SK-N-SH (cell line): ENCODE data around the gene SLC49A3. TPM values are rescaled to one million over a fixed set of nuclear protein-coding genes. Genes with fewer than 3 reads are reported as not detected.

ENCODE experiments used
- CTCF ChIA-PET: fragments of 300-600, 350-600 bp; formaldehyde crosslinking; extraction: SDS; loops from one replicate; lab custom pipeline; 2021; lab: Yijun Ruan, JAX
- POLR2A ChIA-PET: fragments of 350-600 bp; sonication (Branson Sonifier 250); formaldehyde crosslinking; extraction: SDS; loops from one replicate; lab custom pipeline; 2020; ENCODE audit warnings: antibody characterized with exemption, inconsistent platforms; lab: Yijun Ruan, JAX
- DNase-seq: peaks from one replicate; pipeline ENCODE4 v3.0.0; 2012
- H2AFZ ChIP-seq: fragments of 200-600 bp; sonication (generic); 2 replicates; pipeline ENCODE4 v1.8.1; 2016; ENCODE audit warnings: antibody characterized with exemption, mild to moderate bottlenecking, low read depth
- H3F3A ChIP-seq: fragments of 200-600 bp; sonication (generic); replicated peaks from 2 replicates; pipeline ENCODE3; 2016; ENCODE audit warnings: antibody characterized with exemption, mild to moderate bottlenecking; ENCODE audit not compliant: insufficient read depth
- H3K27ac ChIP-seq, 2 experiments: fragments of 200-500 bp in 1 of 2; fragments of 200-600 bp in 1 of 2; sonication (Bioruptor generic) in 1 of 2; sonication (generic), shearing (Covaris generic) in 1 of 2; 2 replicates each; pipeline versions ENCODE4 v1.5.1 to v1.6.1; 2014 to 2016; ENCODE audit warnings: low read depth in 2 of 2, inconsistent platforms in 1 of 2, low read length in 1 of 2, mild to moderate bottlenecking in 1 of 2, mixed read lengths in 1 of 2
- H3K27me3 ChIP-seq: fragments of 200-600 bp; sonication (generic), shearing (Covaris generic); 2 replicates; pipeline ENCODE4 v1.6.1; 2016; ENCODE audit warnings: mixed run types; ENCODE audit not compliant: insufficient read depth
- H3K36me3 ChIP-seq, 2 experiments: fragments of 200-500 bp in 1 of 2; fragments of 200-600 bp in 1 of 2; sonication (Bioruptor generic) in 1 of 2; sonication (generic) in 1 of 2; replicated peaks in 1 of 2; 2 replicates each; pipeline versions ENCODE3 to v1.5.1; 2014 to 2016; ENCODE audit warnings: low read length in 1 of 2, mild to moderate bottlenecking in 1 of 2; ENCODE audit not compliant: insufficient read depth in 2 of 2, control insufficient read depth in 1 of 2
- H3K4me1 ChIP-seq, 2 experiments: fragments of 200-500 bp in 1 of 2; fragments of 200-600 bp in 1 of 2; sonication (Bioruptor generic) in 1 of 2; sonication (generic), shearing (Covaris generic) in 1 of 2; 2 replicates each; pipeline versions ENCODE4 v1.5.1 to v1.6.1; 2014 to 2016; ENCODE audit warnings: low read depth in 1 of 2, low read length in 1 of 2, mixed run types in 1 of 2; ENCODE audit not compliant: insufficient read depth in 2 of 2, control insufficient read depth in 1 of 2
- H3K4me2 ChIP-seq: fragments of 200-600 bp; sonication (generic), shearing (Covaris generic); 2 replicates; pipeline ENCODE4 v1.6.1; 2017; ENCODE audit warnings: mixed run types
- H3K4me3 ChIP-seq, 2 experiments: fragments of 200-500 bp in 1 of 2; fragments of 200-600 bp in 1 of 2; sonication (Bioruptor generic) in 1 of 2; sonication (generic), shearing (Covaris generic) in 1 of 2; 2 replicates each; pipeline versions ENCODE4 v1.5.1 to v1.8.1; 2014 to 2016; ENCODE audit warnings: low read depth in 2 of 2, inconsistent platforms in 1 of 2, low read length in 1 of 2, mild to moderate bottlenecking in 1 of 2, mixed read lengths in 1 of 2, moderate library complexity in 1 of 2
- H3K79me2 ChIP-seq: fragments of 200-600 bp; sonication (generic); 2 replicates; pipeline ENCODE4 v1.8.1; 2017; ENCODE audit warnings: mild to moderate bottlenecking; ENCODE audit not compliant: insufficient read depth
- H3K9ac ChIP-seq: fragments of 200-600 bp; sonication (generic); 2 replicates; pipeline ENCODE4 v1.6.1; 2017; ENCODE audit warnings: mixed run types
- H3K9me2 ChIP-seq: fragments of 200-600 bp; sonication (generic); 2 replicates; pipeline ENCODE4 v1.6.1; 2017; ENCODE audit warnings: mixed run types
- H3K9me3 ChIP-seq: fragments of 200-600 bp; sonication (generic); 2 replicates; pipeline ENCODE4 v1.6.1; 2017; ENCODE audit warnings: mixed run types, mild to moderate bottlenecking, moderate library complexity
- H4K20me1 ChIP-seq: fragments of 200-600 bp; sonication (generic); 2 replicates; pipeline ENCODE4 v1.6.1; 2017; ENCODE audit warnings: mild to moderate bottlenecking, mixed run types; ENCODE audit not compliant: insufficient read depth
- CHD2 ChIP-seq: fragments of 150-350 bp; IDR thresholded peaks from 2 replicates; pipeline ENCODE4 v1.6.1; 2018; ENCODE audit warnings: low read length; ENCODE audit not compliant: partially characterized antibody
- EP300 ChIP-seq, 2 experiments: IDR thresholded peaks; 2 replicates each; pipeline versions ENCODE4 v1.4.0 to v1.6.1; 2012; ENCODE audit warnings: borderline replicate concordance in 1 of 2, low read depth in 1 of 2, low read length in 1 of 2
- FOXJ3 ChIP-seq: sonication (generic); formaldehyde crosslinking; IDR thresholded peaks from 2 replicates; pipeline ENCODE4 v1.5.1; 2020; ENCODE audit warnings: mild to moderate bottlenecking, missing genetic modification reagents
- GABPA ChIP-seq: IDR thresholded peaks from 2 replicates; pipeline ENCODE4 v1.4.0; 2012; ENCODE audit warnings: low read depth, mild to moderate bottlenecking
- MAX ChIP-seq: IDR thresholded peaks from 2 replicates; pipeline ENCODE4 v1.4.0; 2012; ENCODE audit warnings: low read depth
- MEF2A ChIP-seq: IDR thresholded peaks from 2 replicates; pipeline ENCODE4 v1.4.0; 2012; ENCODE audit warnings: low read depth, borderline replicate concordance
- MXI1 ChIP-seq: IDR thresholded peaks from 2 replicates; pipeline ENCODE4 v1.6.1; 2012; ENCODE audit warnings: mild to moderate bottlenecking, low read depth, low read length, improper control_type of control experiment
- NFIC ChIP-seq: IDR thresholded peaks from 2 replicates; pipeline ENCODE4 v1.4.0; 2012; ENCODE audit warnings: borderline replicate concordance
- NRF1 ChIP-seq: IDR thresholded peaks from 2 replicates; pipeline ENCODE4 v1.6.1; 2012; ENCODE audit warnings: low read depth, mild to moderate bottlenecking, low read length
- PBX3 ChIP-seq: IDR thresholded peaks from 2 replicates; pipeline ENCODE4; 2012
- RXRA ChIP-seq: IDR thresholded peaks from 2 replicates; pipeline ENCODE4 v1.4.0; 2012; ENCODE audit warnings: low read depth, mild to moderate bottlenecking, borderline replicate concordance
- SMC3 ChIP-seq: IDR thresholded peaks from 2 replicates; pipeline ENCODE4 v1.6.1; 2012; ENCODE audit warnings: low read depth, low read length, improper control_type of control experiment
- TAF1 ChIP-seq: IDR thresholded peaks from 2 replicates; pipeline ENCODE4 v1.6.1; 2012; ENCODE audit warnings: low read depth, mild to moderate bottlenecking, low read length, moderate library complexity, borderline replicate concordance
- TCF12 ChIP-seq: IDR thresholded peaks from 2 replicates; pipeline ENCODE4 v1.4.0; 2012
- TEAD4 ChIP-seq: IDR thresholded peaks from 2 replicates; pipeline ENCODE4 v1.4.0; 2012; ENCODE audit warnings: mild to moderate bottlenecking, borderline replicate concordance; ENCODE audit not compliant: insufficient read depth
- USF1 ChIP-seq: IDR thresholded peaks from 2 replicates; pipeline ENCODE4 v1.4.0; 2012; ENCODE audit warnings: low read depth, borderline replicate concordance
- WGBS: methylation state at CpG from one replicate; pipeline ENCODE4 v1.1.6; 2017; ENCODE audit warnings: low lambda C conversion rate; 5-methylcytosine and 5-hydroxymethylcytosine counted together
- polyA plus RNA-seq, 3 experiments: library from polyadenylated mRNA; depleted of rRNA; stranded (reverse); fragments of >200 nt; gene quantifications; 2 replicates each; pipeline ENCODE4 v1.2.3, GENCODE V29; 2012

SLC49A3 gene
- polyA plus RNA-seq, 1 of the 3 experiments (the other 2 are of a cell fraction), result 0.05 TPM

GRCh38 chr4:657338-657833, 31.6 kb downstream of the SLC49A3 start:
- 30% methylated on average over 10 of the region's 23 CpGs for WGBS
- TF ChIP-seq SMC3, result no peak
- TF ChIP-seq FOXJ3, result no peak
- TF ChIP-seq NFIC, result no peak
- TF ChIP-seq PBX3, result no peak
- no peak for TF ChIP-seq NRF1
- TF ChIP-seq MAX, result no peak
- TF ChIP-seq GABPA, result no peak
- no peak for TF ChIP-seq CHD2
- no peak for TF ChIP-seq TCF12
- no peak for TF ChIP-seq MXI1
- TF ChIP-seq TEAD4, result no peak
- TF ChIP-seq EP300 (IDR thresholded peaks at IDR 0.05; ENCODE audit: borderline replicate concordance in 1 of 2, low read depth in 1 of 2, low read length in 1 of 2), result no peak
- TF ChIP-seq TAF1, result no peak
- TF ChIP-seq USF1, result no peak
- no peak for TF ChIP-seq MEF2A
- no peak for TF ChIP-seq RXRA
- no peak overlapping the region for H3K9ac ChIP-seq
- H3K4me1 ChIP-seq, result peaks cover 0 to 12% of the 10 kb centered on the region in 2 experiments; a peak in 1 of 4 replicates
- H3K27ac ChIP-seq, result no peak overlapping the region
- H3K9me2 ChIP-seq, result no peaks in the 10 kb centered on the region
- no peak for DNase-seq
- no peaks in the 10 kb centered on the region for H3K9me3 ChIP-seq
- H3K4me3 ChIP-seq, result no peak overlapping the region; a peak in 1 of 4 replicates
- ChIA-PET POLR2A (interaction anchor here (0.7 kb wide), 1 partner anchor 54 kb away, joined by 3 read pairs; no protein-coding TSS in a partner anchor), CTCF (interaction anchor here (1.0 kb wide), 1 partner anchor 27 kb away, joined by 3 read pairs; no protein-coding TSS in a partner anchor)
- H3K27me3 ChIP-seq, result no peaks in the 10 kb centered on the region
- no peaks in the 10 kb centered on the region for H3K36me3 ChIP-seq
- H4K20me1 ChIP-seq, result no peaks in the 10 kb centered on the region
- no peaks in the 10 kb centered on the region for H3F3A ChIP-seq
- no peak overlapping the region for H3K4me2 ChIP-seq
- no peak overlapping the region for H2AFZ ChIP-seq
- H3K79me2 ChIP-seq, result no peaks in the 10 kb centered on the region
